H1 (cell line): ENCODE measurements around the gene CENPP. TPM values are rescaled to one million over a fixed set of nuclear protein-coding genes. Genes with fewer than 3 reads are reported as not detected.

Experiments
- CTCF ChIA-PET: fragments of 300-600 bp; sonication (Branson Sonifier 250); formaldehyde crosslinking; loops from one replicate; lab custom pipeline; 2021; ENCODE audit not compliant: partially characterized antibody; lab: Charles Lee
- POLR2A ChIA-PET: fragments of 300-600 bp; sonication (Branson Sonifier 250); formaldehyde crosslinking; loops from one replicate; lab custom pipeline; 2021; ENCODE audit warnings: inconsistent platforms; ENCODE audit not compliant: partially characterized antibody; lab: Charles Lee
- DNase-seq, 2 experiments: peaks; one replicate each; pipeline versions ENCODE4 v3.0.0 to v3.0.0-alpha.2; 2010 to 2022; ENCODE audit warnings: low spot score in 2 of 2, low read depth in 1 of 2, mixed read lengths in 1 of 2
- FAIRE-seq: peaks from 2 replicates; lab custom pipeline; 2011; peaks lifted over from hg19 to GRCh38; lab: Jason Lieb, UNC
- H2AFZ ChIP-seq: 2 replicates; pipeline ENCODE4 v1.8.1; 2012; ENCODE audit warnings: low read length, inconsistent platforms
- H2AK5ac ChIP-seq: 2 replicates; pipeline ENCODE4 v1.6.1; 2013; ENCODE audit warnings: low read depth, low read length
- H2BK120ac ChIP-seq: replicated peaks from 2 replicates; pipeline ENCODE3; 2013; ENCODE audit warnings: low read depth, low read length, inconsistent platforms
- H2BK12ac ChIP-seq: 2 replicates; pipeline ENCODE4 v1.6.1; 2013; ENCODE audit warnings: low read depth, low read length
- H2BK15ac ChIP-seq: 2 replicates; pipeline ENCODE4 v1.6.1; 2013; ENCODE audit warnings: low read length
- H2BK20ac ChIP-seq: 2 replicates; pipeline ENCODE4 v1.6.1; 2013; ENCODE audit warnings: low read length
- H2BK5ac ChIP-seq: 2 replicates; pipeline ENCODE4 v1.6.1; 2013; ENCODE audit warnings: low read depth, low read length
- H3K14ac ChIP-seq: 2 replicates; pipeline ENCODE4 v1.6.1; 2013; ENCODE audit warnings: inconsistent platforms; ENCODE audit not compliant: insufficient read length
- H3K18ac ChIP-seq: 2 replicates; pipeline ENCODE4 v1.6.1; 2013; ENCODE audit warnings: low read length; ENCODE audit errors: extremely low read depth
- H3K23ac ChIP-seq: 2 replicates; pipeline ENCODE4 v1.6.1; 2013; ENCODE audit warnings: inconsistent platforms; ENCODE audit not compliant: insufficient read length
- H3K23me2 ChIP-seq: 2 replicates; pipeline ENCODE4 v1.6.1; 2013; ENCODE audit warnings: low read depth, low read length
- H3K27ac ChIP-seq: 2 replicates; pipeline ENCODE4 v1.6.1; 2011; ENCODE audit warnings: low read depth, low read length, inconsistent platforms
- H3K27me3 ChIP-seq, 4 experiments: replicated peaks in 1 of 4; 1 replicate in 1 of 4; 2 replicates in 3 of 4; pipeline versions ENCODE4 v1.6.1 to v1.8.1; 2011 to 2013; ENCODE audit warnings: low read length in 3 of 4, mild to moderate bottlenecking in 3 of 4, inconsistent platforms in 2 of 4, mixed read lengths in 2 of 4, moderate library complexity in 1 of 4; ENCODE audit not compliant: control insufficient read depth in 3 of 4, insufficient read depth in 3 of 4; ENCODE audit errors: extremely low read depth in 1 of 4
- H3K36me3 ChIP-seq, 4 experiments: 2 replicates each; pipeline versions ENCODE4 v1.6.1 to v1.8.1; 2011 to 2013; ENCODE audit warnings: mild to moderate bottlenecking in 4 of 4, low read length in 3 of 4, moderate library complexity in 2 of 4, control low read depth in 1 of 4, inconsistent platforms in 1 of 4; ENCODE audit not compliant: insufficient read depth in 4 of 4, control insufficient read depth in 2 of 4
- H3K4ac ChIP-seq: replicated peaks from 2 replicates; pipeline ENCODE3; 2013; ENCODE audit warnings: low read length, low read depth, mixed read lengths, inconsistent platforms; ENCODE audit not compliant: insufficient read length
- H3K4me1 ChIP-seq, 4 experiments: replicated peaks in 1 of 4; 1 replicate in 1 of 4; 2 replicates in 3 of 4; pipeline versions ENCODE4 v1.6.1 to v1.8.1; 2011 to 2013; ENCODE audit warnings: low read length in 3 of 4, inconsistent platforms in 2 of 4, mixed read lengths in 1 of 4; ENCODE audit not compliant: insufficient read depth in 4 of 4, control insufficient read depth in 3 of 4
- H3K4me2 ChIP-seq, 2 experiments: 2 replicates each; pipeline versions ENCODE4 v1.6.1 to v1.8.1; 2011 to 2013; ENCODE audit warnings: low read depth in 2 of 2, low read length in 2 of 2, control low read depth in 1 of 2, inconsistent platforms in 1 of 2, mild to moderate bottlenecking in 1 of 2; ENCODE audit not compliant: insufficient read depth in 1 of 2
- H3K4me3 ChIP-seq, 4 experiments: fragments of 200-600, 300-600 bp in 1 of 4; sonication (generic), shearing (Covaris generic), sonication (Bioruptor Twin) in 1 of 4; 2 replicates each; pipeline versions ENCODE4 v1.5.1 to v1.8.1; 2011 to 2016; ENCODE audit warnings: low read length in 4 of 4, low read depth in 3 of 4, control low read depth in 2 of 4, inconsistent platforms in 2 of 4, mild to moderate bottlenecking in 2 of 4, mixed read lengths in 1 of 4, moderate library complexity in 1 of 4; ENCODE audit not compliant: insufficient read depth in 2 of 4; ENCODE audit errors: extremely low read depth in 1 of 4
- H3K56ac ChIP-seq: replicated peaks from 2 replicates; pipeline ENCODE3; 2013; ENCODE audit warnings: low read depth, mild to moderate bottlenecking, mixed read lengths, low read length, inconsistent platforms; ENCODE audit not compliant: insufficient read length
- H3K79me1 ChIP-seq: 2 replicates; pipeline ENCODE4 v1.6.1; 2013; ENCODE audit warnings: low read depth, low read length, control low read depth
- H3K79me2 ChIP-seq, 2 experiments: 2 replicates each; pipeline versions ENCODE4 v1.6.1 to v1.8.1; 2012 to 2013; ENCODE audit warnings: low read length in 2 of 2, mild to moderate bottlenecking in 2 of 2, inconsistent platforms in 1 of 2; ENCODE audit not compliant: insufficient read depth in 2 of 2, control insufficient read depth in 1 of 2
- H3K9ac ChIP-seq, 4 experiments: replicated peaks in 1 of 4; 1 replicate in 1 of 4; 2 replicates in 3 of 4; pipeline versions ENCODE4 v1.6.1 to v1.8.1; 2011 to 2013; ENCODE audit warnings: low read depth in 3 of 4, low read length in 3 of 4, control low read depth in 2 of 4, mild to moderate bottlenecking in 2 of 4, moderate library complexity in 2 of 4, inconsistent platforms in 1 of 4; ENCODE audit errors: extremely low read depth in 1 of 4
- H3K9me3 ChIP-seq, 2 experiments: 2 replicates each; pipeline versions ENCODE4 v1.6.1 to v1.8.1; 2012 to 2013; ENCODE audit warnings: mild to moderate bottlenecking in 2 of 2, moderate library complexity in 2 of 2, control low read depth in 1 of 2, inconsistent platforms in 1 of 2, low read depth in 1 of 2, low read length in 1 of 2, mixed read lengths in 1 of 2; ENCODE audit not compliant: insufficient read depth in 2 of 2
- H4K20me1 ChIP-seq, 2 experiments: replicated peaks in 1 of 2; 2 replicates each; pipeline versions ENCODE3 to v1.8.1; 2011 to 2013; ENCODE audit warnings: inconsistent platforms in 2 of 2, low read length in 2 of 2, mild to moderate bottlenecking in 1 of 2; ENCODE audit not compliant: insufficient read depth in 2 of 2, control insufficient read depth in 1 of 2
- H4K5ac ChIP-seq: 2 replicates; pipeline ENCODE4 v1.6.1; 2013; ENCODE audit warnings: low read length, low read depth, mixed read lengths, inconsistent platforms; ENCODE audit not compliant: insufficient read length
- H4K8ac ChIP-seq: 2 replicates; pipeline ENCODE4 v1.8.0; 2013; ENCODE audit warnings: mild to moderate bottlenecking, moderate library complexity, low read length, inconsistent platforms; ENCODE audit not compliant: insufficient read depth; ENCODE audit errors: extremely low read depth
- H4K91ac ChIP-seq: replicated peaks from 2 replicates; pipeline ENCODE3; 2013; ENCODE audit warnings: low read length, mixed read lengths, inconsistent platforms; ENCODE audit not compliant: insufficient read length
- CBX8 ChIP-seq: fragments of 300-800, 300-1000 bp; sonication (generic); IDR thresholded peaks from 2 replicates; pipeline ENCODE4 v1.7.1; 2016; ENCODE audit warnings: low read depth, low read length, borderline replicate concordance
- CTBP2 ChIP-seq: IDR thresholded peaks from 2 replicates; pipeline ENCODE4 v1.7.0; 2011; ENCODE audit warnings: borderline replicate concordance, mild to moderate bottlenecking, moderate library complexity, mixed read lengths, low read length; ENCODE audit not compliant: insufficient read depth, insufficient read length
- EZH2 ChIP-seq: fragments of 200-600 bp; sonication (generic); IDR thresholded peaks from 2 replicates; pipeline ENCODE4 v1.7.1; 2012; ENCODE audit warnings: low read depth, mild to moderate bottlenecking, moderate library complexity, low read length, inconsistent platforms; ENCODE audit not compliant: severe bottlenecking
- GABPA ChIP-seq: IDR thresholded peaks from 2 replicates; pipeline ENCODE4 v1.6.1; 2011; ENCODE audit warnings: mild to moderate bottlenecking, low read length, moderate library complexity, borderline replicate concordance; ENCODE audit not compliant: insufficient read depth
- HDAC2 ChIP-seq, 2 experiments: fragments of 300-600 bp in 1 of 2; sonication (generic) in 1 of 2; IDR thresholded peaks; 2 replicates each; pipeline ENCODE4 v1.6.1; 2011 to 2012; ENCODE audit warnings: low read depth in 2 of 2, low read length in 2 of 2, mild to moderate bottlenecking in 2 of 2, moderate library complexity in 2 of 2, borderline replicate concordance in 1 of 2, inconsistent platforms in 1 of 2
- JUND ChIP-seq: IDR thresholded peaks from 2 replicates; pipeline ENCODE4 v1.6.1; 2011; ENCODE audit warnings: mild to moderate bottlenecking, improper control_type of control experiment, low read length
- RNF2 ChIP-seq: fragments of 200-900, 300-1000 bp; sonication (generic); IDR thresholded peaks from 2 replicates; pipeline ENCODE4 v1.7.1; 2016; ENCODE audit warnings: borderline replicate concordance, low read depth, mild to moderate bottlenecking, antibody characterized with exemption, low read length; ENCODE audit not compliant: poor library complexity, severe bottlenecking; ENCODE audit errors: missing control alignments
- SRF ChIP-seq: IDR thresholded peaks from 2 replicates; pipeline ENCODE4 v1.6.1; 2011; ENCODE audit warnings: mild to moderate bottlenecking, low read depth, low read length, moderate library complexity
- ZNF274 ChIP-seq: IDR thresholded peaks from 2 replicates; pipeline ENCODE4 v1.7.0; 2012; ENCODE audit warnings: low read length, borderline replicate concordance; ENCODE audit errors: extremely low read depth
- WGBS, 2 experiments: shearing (Covaris generic) in 1 of 2; methylation state at CpG; one replicate each; pipeline versions ENCODE4 v1.1.6 to v1.1.7; 2013 to 2015; ENCODE audit warnings: low lambda C conversion rate in 2 of 2, mixed read lengths in 2 of 2, inconsistent platforms in 1 of 2, low coverage in 1 of 2, missing lambda C conversion rate in 1 of 2; ENCODE audit not compliant: insufficient replicate concordance in 2 of 2, insufficient coverage in 1 of 2, insufficient read length in 1 of 2; ENCODE audit errors: extremely low coverage in 1 of 2, missing lambda C conversion rate in 1 of 2; 5-methylcytosine and 5-hydroxymethylcytosine counted together
- polyA plus RNA-seq, 7 experiments: library from polyadenylated mRNA; depleted of rRNA in 3 of 7; stranded (reverse) in 5 of 7; unstranded in 2 of 7; fragments of >200 nt in 5 of 7; fragments of 200-250 nt in 2 of 7; gene quantifications; 1 replicate in 5 of 7; 2 replicates in 1 of 7; 4 replicates in 1 of 7; pipeline versions ENCODE4 v1.2.1 to v1.2.3, GENCODE V29; 2011 to 2013; ENCODE audit warnings: missing spikeins in 2 of 7, mixed read lengths in 2 of 7
- total RNA-seq: library from RNA; stranded (reverse); fragmentation: NEBNext Ultra II Directional; extraction: Animal tissue kit (Norgen Biotek cat#: 25700); gene quantifications from 2 replicates; pipeline ENCODE4 v1.2.1, GENCODE V29; 2021
- TF ChIP-seq, protein P1 (sequence below): IDR thresholded peaks from 2 replicates; pipeline ENCODE4 v1.6.1; 2011; ENCODE audit warnings: low read depth, mild to moderate bottlenecking, low read length; ENCODE audit not compliant: insufficient read depth

CENPP gene
- total and polyA plus RNA-seq, 2 of the 8 experiments (the other 6 are each of a cell fraction or from before 2014, with no cell fraction given): 2.7 to 10.8 TPM

- H3K79me2 ChIP-seq: peaks cover 0 to 72% of the 10 kb centered on the region in 2 experiments; a peak in 3 of 4 replicates
- TF ChIP-seq, protein P1, sequence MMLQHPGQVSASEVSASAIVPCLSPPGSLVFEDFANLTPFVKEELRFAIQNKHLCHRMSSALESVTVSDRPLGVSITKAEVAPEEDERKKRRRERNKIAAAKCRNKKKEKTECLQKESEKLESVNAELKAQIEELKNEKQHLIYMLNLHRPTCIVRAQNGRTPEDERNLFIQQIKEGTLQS: no peak
- TF ChIP-seq JUND: no peak
- TF ChIP-seq SRF: no peak
- TF ChIP-seq CBX8: no peak
- no peak for TF ChIP-seq EZH2
- no peak for TF ChIP-seq CTBP2
- TF ChIP-seq RNF2: no peak
- no peak for TF ChIP-seq GABPA
- no peak for TF ChIP-seq HDAC2 (IDR thresholded peaks at IDR 0.05; ENCODE audit: borderline replicate concordance in 1 of 2, low read depth in 2 of 2, low read length in 2 of 2)
- TF ChIP-seq ZNF274: no peak
Measured at GRCh38 chr9:92666912-92667532, 341.3 kb downstream of the CENPP start.

More at GRCh38 chr9:92666912-92667532, 341.3 kb downstream of the CENPP start:
- Histone ChIP-seq H3K27ac (no peak overlapping the region), H2BK20ac (no peak overlapping the region), H4K91ac (no peak overlapping the region), H3K4me3 (no peak overlapping the region), H3K27me3 (no peaks in the 10 kb centered on the region), H3K9ac (no peak overlapping the region), H3K9me3 (no peaks in the 10 kb centered on the region), H3K23ac (no peak overlapping the region), H2BK12ac (no peak overlapping the region), H2BK5ac (no peak overlapping the region), H2AFZ (no peak overlapping the region), H3K4ac (no peak overlapping the region), H3K79me1 (peaks cover 29% of the 10 kb centered on the region), H3K4me1 (peaks cover 0 to 12% (median 7%) of the 10 kb centered on the region in 4 experiments; a peak in 5 of 7 replicates), H2BK15ac (no peak overlapping the region), H3K36me3 (no peaks in the 10 kb centered on the region; a peak in 1 of 8 replicates), H3K23me2 (peaks cover 10% of the 10 kb centered on the region), H4K8ac (peak overlapping the region; percentile 9; the same call in 1 of the 2 replicates), H3K56ac (no peak overlapping the region), H4K20me1 (peaks cover 3 to 24% of the 10 kb centered on the region in 2 experiments), H3K14ac (no peak overlapping the region), H2BK120ac (no peak overlapping the region), H3K18ac (no peak overlapping the region), H2AK5ac (no peak overlapping the region), H3K4me2 (no peak overlapping the region), H4K5ac (no peak overlapping the region)
- FAIRE-seq (no peak), DNase-seq (no peak)
- POLR2A ChIA-PET: interaction anchor here (1.0 kb wide), 1 partner anchor 9 kb away, joined by 3 read pairs; no protein-coding TSS in a partner anchor
- WGBS, 2 experiments: 83% methylated on average over 8 of the region's 8 CpGs; no CpG with 5 or more reads in 1 of the 2 experiments
- CTCF ChIA-PET: interaction anchor here (1.0 to 1.5 kb wide), 4 partner anchors 9 to 124 kb away, joined by 3 to 8 read pairs (median 4); no protein-coding TSS in a partner anchor
